Measurements from ENCODE around the gene RXRA.

The RXRA gene

DNA sequence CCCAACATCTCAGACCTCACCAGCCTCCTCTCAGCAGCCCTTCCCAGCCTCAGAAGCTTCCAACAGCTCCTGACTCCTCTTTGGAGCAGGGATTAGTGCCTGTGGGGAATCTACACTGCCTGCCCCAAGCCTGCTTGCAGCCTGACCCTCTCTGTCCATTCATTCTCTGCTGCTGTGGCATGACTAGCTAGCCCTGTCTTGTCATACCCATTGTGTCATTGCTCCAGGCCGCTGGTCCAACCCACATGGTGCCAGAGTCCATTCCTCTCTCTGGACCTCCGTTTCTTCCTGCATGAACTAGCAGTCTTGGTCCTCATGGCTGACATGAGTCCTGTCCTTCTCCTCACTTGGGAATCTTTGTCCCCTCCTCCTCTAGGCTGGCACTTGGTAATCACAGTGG, 12.8 kb upstream of the RXRA start:
- FAIRE-seq, result no peak

DNA sequence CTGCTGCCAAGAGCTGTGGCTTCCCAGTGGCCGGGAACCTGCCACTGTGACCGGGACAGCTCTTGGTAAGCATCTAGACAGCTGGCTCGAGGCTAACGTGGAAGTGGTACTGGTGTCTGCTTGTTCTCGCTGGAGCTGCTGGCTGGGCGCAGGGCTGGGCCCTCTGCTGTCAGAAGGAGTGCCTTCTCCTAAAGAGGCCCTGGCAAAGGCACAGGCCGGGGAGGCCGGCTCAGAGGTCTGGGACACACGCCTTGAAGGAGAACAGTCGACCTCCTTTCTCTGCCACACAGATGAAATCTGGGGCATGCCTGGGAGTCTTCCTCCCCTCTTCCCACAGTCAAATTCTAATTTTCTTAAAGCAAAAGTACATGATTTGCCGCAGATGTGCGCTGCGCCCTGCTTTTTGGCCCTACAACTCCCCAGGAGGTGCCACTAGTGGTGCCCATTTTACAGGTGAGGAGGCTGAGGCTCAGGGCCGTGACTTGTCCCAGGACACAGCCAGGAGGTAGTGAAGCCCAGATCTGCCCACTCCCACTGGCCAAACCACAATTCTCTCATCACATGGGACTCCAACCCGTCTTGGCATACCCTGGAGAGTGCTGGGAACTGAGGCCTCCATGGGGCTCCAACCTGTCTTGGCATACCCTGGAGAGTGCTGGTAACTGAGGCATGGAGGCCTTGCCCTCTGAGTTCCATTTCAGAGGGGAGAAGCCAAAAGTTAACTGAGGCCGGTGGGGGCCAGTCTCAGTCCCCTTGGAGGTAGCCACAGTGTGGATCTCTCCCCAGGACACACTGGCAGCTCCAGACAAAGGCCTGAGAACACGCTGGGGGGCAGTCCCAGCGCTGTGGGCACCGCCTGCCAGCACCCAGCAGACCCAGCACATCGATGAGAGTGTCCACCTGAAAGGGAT, 12.0 kb upstream of the RXRA start:
- FAIRE-seq, result no peak

DNA sequence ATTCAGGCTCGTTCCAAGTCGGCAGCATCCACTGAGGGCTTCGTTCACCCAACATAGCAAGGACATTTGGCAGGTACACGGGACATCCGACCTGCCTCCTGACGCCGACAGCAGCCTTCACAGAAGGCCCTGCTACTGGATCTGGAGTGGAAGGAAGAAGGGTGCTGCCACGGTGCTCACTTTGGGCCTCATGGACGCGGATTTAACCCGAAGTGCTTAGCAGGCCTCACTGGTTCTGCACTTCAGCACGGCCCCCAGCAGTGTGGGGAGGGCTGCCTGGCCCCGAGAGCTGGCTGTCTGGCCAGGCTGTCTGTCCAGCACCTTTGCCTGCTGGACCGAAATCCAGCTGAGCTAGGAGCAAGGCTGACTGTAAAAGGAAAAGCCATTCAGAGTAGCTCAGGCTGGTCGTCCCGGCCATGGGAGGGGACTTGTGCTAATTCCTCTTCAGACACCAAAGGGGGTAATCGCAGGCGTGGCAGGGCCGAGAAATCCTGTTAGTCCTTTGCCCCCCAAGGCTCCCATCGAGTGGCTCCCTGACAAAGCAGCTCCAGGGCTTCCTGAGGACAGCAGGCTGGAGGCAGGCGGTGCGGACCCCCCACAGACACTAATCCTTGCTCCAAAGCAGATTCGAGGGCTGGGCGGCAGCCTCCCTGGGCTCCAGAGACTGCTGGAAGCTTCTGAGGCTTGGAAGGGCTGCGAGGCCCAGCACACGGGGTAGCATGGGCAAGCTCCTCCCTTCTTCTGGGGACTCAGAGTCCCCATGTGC, 11.1 kb upstream of the RXRA start:
- FAIRE-seq, result no peak

DNA sequence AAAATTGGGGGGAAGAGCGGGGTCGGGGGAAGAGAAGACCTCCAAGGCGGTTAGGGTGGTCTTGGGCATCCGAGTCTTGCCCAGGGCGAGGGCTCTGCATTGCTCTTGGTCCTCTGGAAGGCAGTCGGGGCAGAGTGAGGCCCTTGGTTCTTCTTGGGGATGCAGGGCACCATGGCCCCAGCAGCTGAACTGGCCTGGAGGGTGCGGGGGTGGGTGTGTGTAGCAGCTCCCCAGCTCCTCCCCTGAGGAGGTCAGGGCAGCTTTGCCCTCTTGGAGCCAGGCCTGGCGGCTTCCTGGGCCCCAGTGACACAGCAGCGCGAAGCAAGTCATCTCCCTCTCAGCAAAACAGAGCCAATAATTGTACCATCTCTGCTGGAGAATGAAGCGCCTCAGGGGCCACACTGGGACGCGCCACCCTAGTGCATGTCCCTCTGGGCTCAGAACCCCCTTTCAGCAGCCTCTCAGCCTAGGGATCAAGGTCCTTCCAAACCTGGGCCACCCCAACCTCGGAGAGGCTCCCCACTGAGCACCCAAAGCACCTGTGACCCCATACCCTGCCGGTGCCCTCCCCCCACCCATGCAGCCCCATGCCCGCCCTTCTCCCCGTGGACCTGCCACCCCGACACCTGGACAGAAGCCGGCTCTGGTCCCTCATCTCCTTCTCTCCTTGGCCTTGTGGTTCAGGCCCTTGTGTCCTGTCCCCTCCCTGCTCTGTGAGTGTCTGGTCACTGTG, 10.4 kb upstream of the RXRA start:
- FAIRE-seq, result no peak

DNA sequence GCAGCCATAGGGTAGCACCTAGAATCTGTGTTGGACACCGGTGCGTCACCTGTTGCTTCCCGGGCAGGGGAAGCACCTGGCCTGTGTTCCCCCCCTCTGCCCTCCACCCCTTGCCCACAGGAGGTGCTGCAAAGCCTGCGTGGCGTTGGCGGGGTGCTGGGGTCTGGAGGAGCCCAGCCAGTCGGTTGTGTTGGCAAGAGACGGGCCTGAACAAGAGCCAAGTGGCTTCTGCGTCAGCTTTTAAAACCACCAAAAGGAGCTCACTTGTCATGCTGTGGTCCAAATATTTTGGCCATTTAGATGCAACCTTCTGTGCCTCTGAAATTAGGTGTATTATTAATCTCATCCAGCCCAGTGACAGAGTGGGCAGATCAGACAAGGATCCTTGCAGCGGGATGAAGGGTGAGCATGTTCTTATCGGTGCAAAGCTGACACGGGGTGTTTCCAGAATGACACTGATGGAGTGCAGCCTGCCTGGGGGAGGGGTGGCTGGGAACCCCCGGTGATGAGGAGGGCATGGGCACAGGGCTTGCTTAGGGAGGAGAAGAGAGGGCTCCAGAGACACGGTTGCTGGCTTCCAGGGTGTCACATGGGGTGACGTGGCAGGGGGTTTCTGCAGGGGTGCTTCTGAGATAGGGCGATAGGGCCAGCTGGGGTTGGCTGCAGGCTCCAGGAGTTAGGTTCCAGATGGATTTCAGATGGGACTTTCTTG, 9.7 kb upstream of the RXRA start:
- FAIRE-seq, result no peak

DNA sequence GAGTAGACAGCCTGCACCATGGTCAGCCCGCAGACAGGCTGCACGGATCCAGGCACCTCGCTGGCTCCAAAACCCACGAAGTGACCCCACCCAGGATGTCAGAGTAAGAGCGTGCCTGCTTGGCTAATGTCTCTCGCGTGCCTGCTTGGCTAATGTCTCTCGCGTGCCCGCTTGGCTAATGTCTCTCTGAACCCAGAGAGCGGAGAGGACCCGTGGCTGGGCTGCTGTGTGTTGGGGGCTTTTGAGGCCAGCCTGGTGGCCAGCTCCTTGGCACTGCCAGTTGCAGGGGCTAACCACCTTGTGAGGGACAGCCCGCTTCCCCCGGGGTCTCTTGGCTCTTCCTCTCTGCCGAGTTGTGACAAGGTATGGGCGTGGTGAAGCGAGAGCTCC, 8.9 kb upstream of the RXRA start:
- FAIRE-seq, result no peak

DNA sequence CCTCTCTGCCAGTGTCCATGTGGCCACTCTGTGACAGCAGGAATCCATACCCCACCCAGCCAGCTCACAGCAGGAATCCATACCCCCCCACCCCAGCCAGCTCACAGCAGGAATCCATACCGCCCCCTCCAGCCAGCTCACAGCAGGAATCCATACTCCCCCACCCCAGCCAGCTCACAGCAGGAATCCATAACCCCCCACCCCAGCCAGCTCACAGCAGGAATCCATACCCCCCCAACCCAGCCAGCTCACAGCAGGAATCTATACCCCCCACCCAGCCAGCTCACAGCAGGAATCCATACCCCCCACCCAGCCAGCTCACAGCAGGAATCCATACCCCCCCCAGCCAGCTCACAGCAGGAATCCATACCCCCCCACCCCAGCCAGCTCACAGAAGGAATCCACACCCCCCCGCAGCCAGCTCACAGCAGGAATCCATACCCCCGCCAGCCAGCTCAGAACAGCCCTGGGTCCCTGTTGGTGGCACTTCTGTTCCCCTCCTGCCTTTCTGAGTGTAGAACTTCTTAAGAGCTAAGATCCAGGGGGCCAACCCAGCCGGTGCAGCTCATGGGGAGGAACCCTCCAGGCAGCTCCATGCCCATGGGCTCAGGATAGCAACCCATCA, 8.4 kb upstream of the RXRA start:
- no peak for FAIRE-seq

DNA sequence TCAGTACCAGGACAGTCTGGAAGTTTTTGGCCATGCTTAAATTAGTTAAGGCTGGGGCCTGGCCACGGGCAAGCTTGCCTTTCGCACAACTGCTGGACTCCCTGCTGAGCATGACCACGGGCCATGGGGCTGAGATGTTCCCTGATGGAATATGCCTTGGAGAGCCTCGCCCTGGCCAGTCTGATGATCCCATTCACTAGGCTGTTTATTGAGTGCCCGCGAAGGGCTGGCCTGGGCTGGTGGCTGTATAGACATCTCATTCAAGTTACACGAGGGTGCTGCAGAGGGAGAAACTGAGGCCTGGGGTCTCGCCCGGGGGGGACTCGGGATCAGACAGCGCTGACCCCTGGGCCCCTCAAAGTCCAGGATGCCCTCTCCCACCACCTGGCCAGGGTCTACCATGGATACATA, 7.8 kb upstream of the RXRA start:
- no peak for FAIRE-seq

DNA sequence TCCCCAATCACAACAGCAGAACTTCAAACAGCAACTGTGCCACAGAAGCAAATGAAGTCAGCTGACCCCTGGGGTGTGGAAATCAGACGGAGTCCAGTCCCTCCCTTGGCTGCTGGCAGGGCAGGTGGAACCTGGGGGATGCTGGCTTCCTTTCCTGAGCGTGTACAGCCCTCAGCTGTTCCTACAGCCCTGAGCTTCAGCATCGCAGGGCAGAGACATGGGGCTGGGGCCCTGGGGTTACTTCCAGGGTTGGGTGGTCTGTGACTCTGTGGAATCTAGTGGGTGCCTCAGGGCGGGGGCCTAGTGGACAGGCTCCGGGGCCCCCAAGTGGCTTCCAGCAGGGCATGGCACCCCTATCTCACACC, 7.3 kb upstream of the RXRA start:
- no peak for FAIRE-seq

DNA sequence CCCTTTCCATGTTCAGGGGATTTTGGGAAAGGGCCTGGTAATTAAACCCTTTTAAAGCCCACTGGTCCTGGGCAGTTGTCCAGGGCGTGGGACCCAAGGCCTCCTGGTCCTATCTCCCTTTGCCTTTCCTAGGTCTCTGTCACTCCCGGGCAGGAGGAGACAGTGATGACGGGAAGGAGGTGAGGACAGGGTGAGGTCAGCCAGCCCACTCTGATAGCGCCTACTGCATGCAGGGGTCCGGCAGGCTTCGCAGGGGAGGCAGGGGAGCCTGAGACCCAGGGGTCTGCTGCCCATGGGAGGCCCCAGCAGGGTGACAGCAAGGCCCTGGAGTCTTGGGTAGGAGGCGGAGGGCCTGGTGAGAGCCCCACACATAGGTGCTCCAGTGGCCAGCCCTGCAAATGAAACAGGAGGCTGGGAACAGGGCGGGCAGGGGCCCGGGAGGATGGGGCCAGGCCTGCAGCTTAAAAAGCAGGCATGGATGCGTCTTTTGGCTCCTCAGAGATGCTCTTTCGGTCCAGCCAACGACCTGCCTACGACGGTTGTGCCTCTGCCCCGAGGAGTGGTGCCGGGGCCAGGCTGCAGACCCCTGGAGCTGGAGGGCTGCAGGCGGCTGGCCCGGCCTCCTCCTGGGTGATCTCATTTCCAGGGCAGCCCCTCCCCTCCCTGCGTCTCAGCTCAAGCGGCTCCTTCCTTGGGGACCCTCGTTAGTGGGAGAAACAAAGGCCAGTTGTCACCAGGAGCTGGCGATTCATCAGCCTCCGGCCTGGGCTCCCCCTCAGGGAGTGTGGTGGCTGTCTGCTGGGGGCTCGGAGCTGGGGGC, 6.7 kb upstream of the RXRA start:
- FAIRE-seq, result no peak

DNA sequence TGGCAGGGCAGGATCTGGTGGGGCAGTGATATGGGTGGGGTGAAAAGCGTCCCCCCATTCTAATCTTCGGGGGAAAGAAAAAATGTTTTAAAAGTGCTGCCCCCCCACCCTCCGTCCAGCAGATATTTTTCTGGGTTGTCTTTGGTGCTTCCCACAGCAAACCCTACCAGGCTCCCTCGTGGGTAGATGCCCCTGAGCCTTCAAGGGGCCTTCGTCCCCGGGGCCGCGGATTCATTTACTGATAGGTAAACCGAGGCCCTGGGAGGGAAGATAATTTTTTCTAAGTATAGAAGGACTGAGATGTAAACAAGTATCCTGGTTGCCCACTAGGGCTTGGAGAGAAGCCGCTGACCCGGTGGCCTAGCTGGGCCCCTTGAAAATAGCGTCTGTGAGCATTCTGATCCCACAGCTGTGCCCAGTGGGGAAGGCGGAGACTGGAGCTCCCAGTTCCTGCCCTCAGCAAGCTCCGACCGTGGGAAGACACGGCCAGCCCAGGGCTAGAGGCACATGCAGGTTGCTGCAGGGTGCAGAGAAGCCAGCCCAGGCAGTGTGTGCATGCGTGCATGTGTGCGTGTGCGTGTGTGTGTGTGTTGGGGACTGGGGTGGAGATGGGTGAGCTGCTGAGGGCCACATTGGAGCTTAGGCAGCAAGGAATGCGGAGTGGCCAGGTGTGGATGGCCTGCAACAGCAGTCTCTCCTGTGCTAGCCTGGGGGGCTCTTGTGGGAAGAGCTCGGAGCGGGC, 6.0 kb upstream of the RXRA start:
- no peak for FAIRE-seq

DNA sequence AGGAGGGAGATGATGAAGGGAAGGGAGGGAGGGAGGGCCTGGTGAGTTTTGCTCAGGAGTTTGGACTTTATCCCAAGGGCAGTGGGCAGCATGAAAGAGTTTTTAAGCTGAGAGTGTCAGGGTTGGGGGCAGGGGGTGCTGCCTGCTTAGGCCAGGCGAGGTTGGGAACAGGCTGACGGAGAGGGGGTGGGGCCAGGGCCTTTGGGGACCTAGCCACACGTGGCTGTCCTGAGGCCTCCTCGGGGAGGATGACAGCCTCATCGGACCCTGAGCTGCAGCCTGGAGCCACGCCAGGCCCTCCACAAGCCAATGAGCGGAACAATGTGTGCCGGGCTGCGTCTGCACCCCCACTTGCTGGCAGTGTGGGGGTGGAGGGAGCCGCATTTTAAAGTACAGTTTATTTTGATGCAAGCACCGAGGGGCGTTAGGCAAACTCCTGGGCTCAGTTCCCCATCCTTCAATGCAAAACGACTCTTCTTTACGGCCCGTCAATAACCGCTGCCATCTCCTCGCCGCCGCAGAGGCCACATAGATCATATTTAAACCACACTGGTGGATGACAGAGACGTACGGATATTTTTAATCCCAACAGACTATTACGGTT, 5.3 kb upstream of the RXRA start:
- no peak for FAIRE-seq

DNA sequence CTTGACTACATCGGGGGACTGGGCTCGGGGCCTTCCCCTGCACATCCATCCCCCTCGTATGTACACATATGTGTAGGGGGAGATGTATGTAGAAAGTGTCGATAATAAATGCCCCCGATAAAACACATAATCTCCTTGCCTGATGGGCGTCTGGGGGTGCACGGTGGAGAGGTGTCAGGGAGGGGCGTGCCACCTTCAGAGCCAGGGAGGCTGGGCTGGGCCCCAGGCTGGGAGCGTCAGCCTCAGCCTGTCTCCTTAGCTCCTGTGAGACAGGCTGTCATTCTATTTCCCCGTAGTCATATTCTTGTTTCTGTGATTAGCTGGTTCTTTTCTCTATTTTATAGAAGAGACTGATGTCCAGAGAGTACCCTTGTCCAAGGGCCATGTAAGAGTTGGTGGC, 4.7 kb upstream of the RXRA start:
- no peak for FAIRE-seq

DNA sequence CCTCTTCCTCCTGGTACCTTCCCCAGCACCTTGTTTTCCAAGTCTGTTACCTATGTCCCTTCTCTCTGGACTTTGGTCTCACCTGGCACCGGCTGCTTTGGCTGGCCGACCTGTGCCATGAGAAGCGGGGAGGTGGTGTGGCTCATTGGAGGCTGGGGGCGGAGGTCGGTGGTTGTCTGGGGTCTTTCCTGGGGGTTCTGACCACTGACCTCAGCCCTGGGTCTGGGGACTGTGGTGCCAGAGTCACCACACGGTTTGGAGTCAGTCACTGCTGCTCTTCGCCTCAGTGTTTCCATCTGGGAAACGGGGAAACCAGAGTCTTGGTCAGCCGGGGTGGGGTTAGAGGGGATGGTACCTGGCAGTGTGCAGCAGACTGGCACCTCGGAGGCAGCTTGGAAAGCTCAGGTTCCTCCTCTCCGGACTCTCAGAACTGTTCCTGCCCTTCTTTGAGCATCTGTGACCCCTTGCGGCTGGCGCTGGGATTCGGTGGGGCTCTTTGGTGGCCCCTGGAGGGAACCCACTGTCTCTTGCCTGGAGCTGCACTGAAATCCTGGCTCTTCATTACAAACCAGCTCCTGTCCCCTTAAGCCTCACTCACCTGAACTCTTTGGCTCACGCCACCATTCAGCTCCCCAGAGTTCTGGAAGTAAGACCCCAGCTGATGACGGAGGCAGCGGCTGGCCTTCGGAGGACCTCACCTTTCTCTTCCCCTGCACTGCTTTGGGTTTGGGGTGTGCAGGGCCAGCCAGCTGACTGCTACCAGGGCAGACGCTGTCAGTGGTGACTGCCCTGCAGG, 4.1 kb upstream of the RXRA start:
- no peak for FAIRE-seq

DNA sequence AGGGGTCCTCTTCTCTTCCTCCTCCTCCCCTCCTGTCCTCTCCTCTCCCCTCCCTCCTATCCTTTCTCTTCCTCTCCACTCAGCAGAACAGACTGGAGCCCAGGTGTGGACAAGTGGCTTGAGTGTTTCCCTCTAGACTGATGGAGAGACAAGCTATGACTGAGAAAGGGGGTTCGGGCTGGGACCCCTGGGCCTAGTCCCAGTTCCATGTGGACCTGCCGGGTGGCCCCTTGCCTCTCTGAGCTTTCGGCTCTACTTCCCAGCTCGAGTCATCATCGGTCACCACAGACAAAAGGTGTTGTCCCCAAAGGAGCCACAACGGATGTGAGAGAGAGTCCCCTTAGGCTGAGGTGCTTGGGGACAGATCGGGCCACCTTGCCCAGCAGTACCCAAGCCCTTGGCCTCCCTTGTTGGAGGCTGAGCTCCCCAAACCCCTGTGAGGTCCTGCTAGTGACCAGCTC, 3.4 kb upstream of the RXRA start:
- no peak for FAIRE-seq

DNA sequence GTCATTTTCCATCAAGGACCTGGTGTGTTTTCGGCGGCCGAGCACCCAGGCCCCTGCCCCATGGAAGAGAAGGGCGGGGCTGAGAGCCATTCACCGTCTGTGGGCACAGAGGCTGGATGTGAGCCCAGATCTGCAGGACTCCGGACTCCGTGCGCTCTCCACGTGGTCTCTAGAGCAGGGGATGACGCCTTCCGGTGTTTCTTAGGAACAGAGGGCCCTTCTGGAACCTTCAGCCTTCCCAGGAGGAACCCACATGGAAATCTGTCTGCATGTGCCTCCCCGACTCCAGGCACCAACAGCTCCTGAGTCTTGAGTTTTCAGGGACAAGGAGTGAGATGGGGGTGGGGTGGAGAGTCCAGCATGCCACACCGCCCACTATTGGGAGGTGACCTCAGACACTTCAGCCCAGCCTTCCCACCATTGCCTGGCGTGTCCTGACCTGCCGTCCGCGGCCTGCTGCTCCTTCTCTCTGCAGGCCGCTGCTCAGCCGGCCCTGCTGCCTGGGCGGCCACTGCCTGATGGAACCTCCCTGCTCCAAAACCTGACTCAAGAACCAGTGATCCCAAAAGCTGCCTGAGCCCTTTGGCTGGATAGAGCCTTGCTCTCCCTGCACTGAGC, 2.4 kb upstream of the RXRA start:
- FAIRE-seq, result no peak

DNA sequence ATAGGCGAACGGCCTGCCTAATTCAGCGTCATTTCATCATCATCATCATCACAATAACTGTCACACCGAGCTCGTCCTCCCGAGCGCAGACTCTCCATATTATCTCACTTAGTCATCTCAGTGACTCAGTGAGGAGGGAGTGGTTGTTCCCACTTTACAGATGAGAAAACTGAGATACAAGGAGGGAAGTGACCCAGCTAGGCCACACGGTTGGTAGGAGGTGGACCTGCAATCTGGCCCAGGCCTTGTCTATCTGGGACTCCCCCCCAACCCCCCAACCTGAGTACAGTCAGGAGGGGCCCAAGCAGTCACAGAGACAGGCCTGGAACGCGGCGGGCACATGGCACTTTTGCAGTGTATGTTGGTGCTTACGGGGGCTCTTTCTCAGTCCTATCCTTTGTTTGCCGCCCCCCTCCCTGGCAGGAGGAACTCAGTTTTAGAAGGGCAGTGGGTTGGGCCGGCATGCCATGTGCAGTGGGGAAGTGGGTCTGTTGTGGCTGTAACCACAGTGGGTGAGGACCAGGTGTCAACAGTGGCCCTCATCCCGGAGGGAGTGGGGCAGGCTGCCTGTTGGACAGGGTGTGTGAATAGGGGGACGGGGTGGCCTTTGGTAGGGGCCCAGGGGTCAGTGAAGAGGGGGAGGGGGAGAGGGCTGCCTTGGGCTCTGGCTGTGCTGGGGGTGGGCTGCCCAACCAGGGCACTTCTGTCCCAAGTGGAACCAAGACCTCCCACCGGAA, 1.7 kb upstream of the RXRA start:
- FAIRE-seq, result no peak

DNA sequence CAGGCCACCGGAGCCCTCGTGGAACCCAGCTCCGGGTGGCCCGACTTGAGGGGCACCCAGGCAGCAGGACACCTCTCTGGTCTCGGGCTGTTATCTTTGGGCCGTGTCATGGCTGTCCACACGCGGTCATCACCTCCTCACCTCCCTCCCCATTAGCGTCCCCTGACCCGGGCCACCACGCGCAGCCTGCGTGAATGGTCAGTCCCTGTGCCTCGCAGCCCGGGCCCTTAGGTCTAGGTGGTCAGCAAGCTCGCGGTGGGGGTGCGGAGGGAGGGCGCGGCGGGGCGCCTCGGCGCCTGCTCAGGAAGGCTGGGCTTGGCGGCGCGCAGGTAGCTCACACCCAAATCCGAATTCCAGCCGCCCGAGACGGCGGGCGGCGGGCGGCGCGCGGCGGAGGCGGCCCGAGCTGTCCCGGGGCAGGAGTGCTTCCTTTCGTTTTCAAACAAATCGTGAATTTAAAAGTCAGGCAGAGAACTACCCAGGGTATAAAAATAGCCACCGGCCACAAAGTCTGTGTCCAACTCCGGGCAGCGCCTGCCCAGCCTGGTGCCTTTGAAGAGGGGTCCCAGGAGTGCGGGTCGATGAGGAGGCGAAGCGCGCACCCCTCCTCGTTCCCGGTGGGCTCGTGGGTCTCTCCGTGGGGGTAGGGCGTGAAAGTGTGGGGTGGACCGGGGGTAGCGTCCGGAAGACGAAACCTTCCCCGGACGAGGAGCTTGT, 1.0 kb upstream of the RXRA start:
- no peak for FAIRE-seq
